HCT116 (cell line): ENCODE data around the gene PLA2G4B. TPM values are rescaled to one million over a fixed set of nuclear protein-coding genes. Genes with fewer than 3 reads are reported as not detected.

ENCODE experiments used
- ATAC-seq: fragments of 200-7000 bp; cut with Tn5 transposase; 2 replicates; pipeline ENCODE4 v1.9.1; 2020; ENCODE audit warnings: mild to moderate bottlenecking, moderate library complexity
- BruUV-seq: library from RNA; stranded (reverse); fragments of 400-500 nt; replicated peaks from 2 replicates; lab custom pipeline; 2021; lab: Mats Ljungman, UMichigan
- CTCF ChIA-PET: fragments of 300-600 bp; sonication (Branson Sonifier 250); formaldehyde crosslinking; loops from one replicate; lab custom pipeline; 2021; ENCODE audit warnings: antibody characterized with exemption; lab: Charles Lee
- POLR2A ChIA-PET: fragments of 300-600, 350-600 bp; sonication (Branson Sonifier 250); formaldehyde crosslinking; loops from one replicate; lab custom pipeline; 2021; ENCODE audit warnings: antibody characterized with exemption; lab: Charles Lee
- RAD21 ChIA-PET, 2 experiments: fragments of 300-600 bp; sonication (Branson Sonifier 250); formaldehyde crosslinking; loops; one replicate each; lab custom pipeline; 2023; ENCODE audit warnings: low total read pairs in 2 of 2; ENCODE audit not compliant: uncharacterized antibody in 2 of 2, unreplicated experiment in 2 of 2, low non-redundant PET in 1 of 2; lab: Charles Lee
- DNase-seq: peaks from one replicate; pipeline ENCODE4 v3.0.0-alpha.2; 2010; ENCODE audit warnings: low read depth, low spot score
- H2AFZ ChIP-seq: fragments of 200-600 bp; shearing (Covaris generic), sonication (generic); 2 replicates; pipeline ENCODE4 v1.6.1; 2017; ENCODE audit warnings: low read depth, mixed run types, mixed read lengths, antibody characterized with exemption, low read length; ENCODE audit not compliant: poor library complexity, severe bottlenecking
- H3K27ac ChIP-seq: 2 replicates; pipeline ENCODE4 v1.5.1; 2012; ENCODE audit warnings: low read depth, low read length
- H3K27me3 ChIP-seq: fragments of 200-600 bp; sonication (generic); 2 replicates; pipeline ENCODE4 v1.6.1; 2016; ENCODE audit warnings: mixed run types, low read length, mixed read lengths; ENCODE audit not compliant: insufficient read depth
- H3K36me3 ChIP-seq, 2 experiments: fragments of 200-500 bp in 1 of 2; fragments of 200-600 bp in 1 of 2; sonication (Bioruptor generic) in 1 of 2; sonication (generic) in 1 of 2; 2 replicates each; pipeline versions ENCODE4 v1.5.1 to v1.6.1; 2014 to 2016; ENCODE audit warnings: low read length in 2 of 2, inconsistent platforms in 1 of 2, mixed read lengths in 1 of 2, mixed run types in 1 of 2; ENCODE audit not compliant: insufficient read depth in 2 of 2, control insufficient read depth in 1 of 2
- H3K4me1 ChIP-seq, 2 experiments: fragments of 200-600 bp in 1 of 2; sonication (generic) in 1 of 2; 2 replicates each; pipeline versions ENCODE4 v1.5.1 to v1.6.1; 2012 to 2017; ENCODE audit warnings: low read length in 2 of 2, inconsistent platforms in 1 of 2, mild to moderate bottlenecking in 1 of 2, mixed read lengths in 1 of 2, mixed run types in 1 of 2, moderate library complexity in 1 of 2; ENCODE audit not compliant: insufficient read depth in 2 of 2, control insufficient read depth in 1 of 2
- H3K4me2 ChIP-seq: fragments of 200-600 bp; sonication (generic); 2 replicates; pipeline ENCODE4 v1.6.1; 2017; ENCODE audit warnings: mixed run types, low read length, mixed read lengths
- H3K4me3 ChIP-seq, 2 experiments: fragments of 200-600 bp in 1 of 2; sonication (generic) in 1 of 2; replicated peaks in 1 of 2; 2 replicates each; pipeline ENCODE4 v1.5.1; 2011 to 2016; ENCODE audit warnings: low read length in 2 of 2, control low read depth in 1 of 2, low read depth in 1 of 2, mild to moderate bottlenecking in 1 of 2, mixed read lengths in 1 of 2, mixed run types in 1 of 2
- H3K79me2 ChIP-seq: fragments of 200-600 bp; sonication (generic); 2 replicates; pipeline ENCODE4 v1.6.1; 2017; ENCODE audit warnings: mild to moderate bottlenecking, mixed run types, low read length, moderate library complexity, mixed read lengths; ENCODE audit not compliant: insufficient read depth
- H3K9ac ChIP-seq: fragments of 200-600 bp; sonication (generic); 2 replicates; pipeline ENCODE4 v1.6.1; 2016; ENCODE audit warnings: low read length, mixed read lengths
- H3K9me2 ChIP-seq: fragments of 200-600 bp; sonication (generic), shearing (Covaris generic); 2 replicates; pipeline ENCODE4 v1.6.1; 2017; ENCODE audit warnings: mixed run types, mild to moderate bottlenecking, moderate library complexity; ENCODE audit not compliant: insufficient read depth
- H3K9me3 ChIP-seq, 2 experiments: fragments of 200-500 bp in 1 of 2; fragments of 200-600 bp in 1 of 2; sonication (Bioruptor generic) in 1 of 2; sonication (generic) in 1 of 2; 2 replicates each; pipeline ENCODE4 v1.6.1; 2014 to 2017; ENCODE audit warnings: low read length in 2 of 2, mixed read lengths in 2 of 2, inconsistent platforms in 1 of 2, low read depth in 1 of 2, mild to moderate bottlenecking in 1 of 2, mixed run types in 1 of 2, moderate library complexity in 1 of 2; ENCODE audit not compliant: control insufficient read depth in 1 of 2, insufficient read depth in 1 of 2
- H4K20me1 ChIP-seq: fragments of 200-600 bp; sonication (generic), shearing (Covaris generic); 2 replicates; pipeline ENCODE4 v1.6.1; 2017; ENCODE audit warnings: mixed run types, mild to moderate bottlenecking, moderate library complexity; ENCODE audit not compliant: insufficient read depth
- CBX3 ChIP-seq: IDR thresholded peaks from 2 replicates; pipeline ENCODE4 v1.6.1; 2012; ENCODE audit warnings: low read depth
- CEBPB ChIP-seq: IDR thresholded peaks from 2 replicates; pipeline ENCODE4 v1.6.1; 2012; ENCODE audit warnings: low read depth
- CTCF ChIP-seq, 3 experiments: fragments of 200-600 bp in 1 of 3; sonication (generic) in 1 of 3; IDR thresholded peaks in 2 of 3; conservative IDR thresholded peaks in 1 of 3; 2 replicates each; pipeline ENCODE4 v1.5.1; 2012 to 2017; ENCODE audit warnings: low read depth in 2 of 3, low read length in 2 of 3, antibody characterized with exemption in 1 of 3, borderline replicate concordance in 1 of 3, control low read depth in 1 of 3, mild to moderate bottlenecking in 1 of 3, mixed read lengths in 1 of 3, mixed run types in 1 of 3, moderate library complexity in 1 of 3; ENCODE audit not compliant: insufficient read depth in 1 of 3
- EGR1 ChIP-seq: IDR thresholded peaks from 2 replicates; pipeline ENCODE4 v1.6.1; 2012; ENCODE audit warnings: low read depth
- ELF1 ChIP-seq: IDR thresholded peaks from 2 replicates; pipeline ENCODE4 v1.6.1; 2012; ENCODE audit warnings: low read depth, borderline replicate concordance
- EZH2 ChIP-seq: fragments of 200-600 bp; sonication (generic); IDR thresholded peaks from 2 replicates; pipeline ENCODE4 v1.6.1; 2017; ENCODE audit warnings: antibody characterized with exemption, mixed run types
- EZH2phosphoT487 ChIP-seq: fragments of 200-600 bp; IDR thresholded peaks from 2 replicates; pipeline ENCODE4 v1.6.1; 2018; ENCODE audit warnings: antibody characterized with exemption, borderline replicate concordance
- JUND ChIP-seq: IDR thresholded peaks from 2 replicates; pipeline ENCODE4 v1.6.1; 2012
- SIN3A ChIP-seq: IDR thresholded peaks from 2 replicates; pipeline ENCODE4 v1.6.1; 2012; ENCODE audit warnings: low read depth
- SRF ChIP-seq: IDR thresholded peaks from 2 replicates; pipeline ENCODE4 v1.6.1; 2012; ENCODE audit warnings: low read depth
- ZBTB33 ChIP-seq: IDR thresholded peaks from 2 replicates; pipeline ENCODE4 v1.6.1; 2011; ENCODE audit warnings: mild to moderate bottlenecking, low read length, moderate library complexity; ENCODE audit not compliant: insufficient replicate concordance; ENCODE audit errors: extremely low read depth
- ZFX ChIP-seq: fragments of 450-650 bp; IDR thresholded peaks from 2 replicates; pipeline ENCODE4 v1.6.1; 2017
- intact Hi-C: fragments of 100-400 bp; cut with micrococcal nuclease; formaldehyde crosslinking; loops from 2 replicates; pipeline ENCODE4 v1.10.0; 2022
- total RNA-seq: library from RNA; stranded (reverse); gene quantifications from one replicate; pipeline ENCODE4 v1.2.1, GENCODE V29; 2021; ENCODE audit not compliant: unreplicated experiment

The PLA2G4B gene
- total RNA-seq, 1 experiment from 2014 or later = 4.7 TPM

DNA sequence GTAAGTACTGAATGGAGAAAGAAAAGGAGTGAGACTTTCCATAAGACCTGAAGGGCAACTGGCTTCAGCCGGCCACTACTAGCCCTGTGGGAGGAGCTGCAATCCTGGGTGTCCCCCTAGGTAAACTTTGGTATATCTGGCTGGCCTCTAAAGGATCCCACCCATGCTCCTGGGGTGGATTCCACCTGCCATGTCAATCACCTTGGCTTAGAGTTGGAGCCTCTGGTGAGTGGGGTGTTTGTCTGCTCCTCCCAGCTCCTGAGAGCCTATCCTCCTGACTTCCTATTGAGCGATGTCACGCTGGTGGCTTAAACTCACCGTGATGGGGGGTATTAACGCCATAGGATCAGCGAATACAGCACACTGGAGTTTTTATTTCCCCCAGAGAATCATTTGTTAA lies 52.6 kb downstream of the PLA2G4B start:
- Histone ChIP-seq H3K9me3 (no peaks in the 10 kb centered on the region), H3K27ac (no peak overlapping the region), H3K36me3 (no peaks in the 10 kb centered on the region), H3K4me2 (no peak overlapping the region), H3K79me2 (no peaks in the 10 kb centered on the region), H3K9ac (no peak overlapping the region), H3K4me3 (no peak overlapping the region), H2AFZ (no peak overlapping the region), H4K20me1 (no peaks in the 10 kb centered on the region), H3K9me2 (no peaks in the 10 kb centered on the region), H3K27me3 (no peaks in the 10 kb centered on the region), H3K4me1 (peaks cover 27 to 30% of the 10 kb centered on the region in 2 experiments)
- no peak for DNase-seq
- no TSS peak for BruUV-seq
- TF ChIP-seq ELF1 = no peak
- no peak for TF ChIP-seq CBX3
- TF ChIP-seq ZBTB33 = no peak
- TF ChIP-seq SIN3A = no peak
- TF ChIP-seq EZH2 = no peak
- no peak for TF ChIP-seq EGR1
- no peak for TF ChIP-seq CEBPB
- TF ChIP-seq ZFX = no peak
- no peak for TF ChIP-seq SRF
- no peak for TF ChIP-seq JUND
- no peak for TF ChIP-seq EZH2phosphoT487
- TF ChIP-seq CTCF (IDR thresholded peaks at IDR 0.05 in 2 of 3, conservative IDR thresholded peaks at IDR 0.05 in 1 of 3; ENCODE audit: borderline replicate concordance in 1 of 3, insufficient read depth in 1 of 3, low read depth in 2 of 3, low read length in 2 of 3) = no peak
- ChIA-PET CTCF (no interaction called here), POLR2A (no interaction called here), RAD21 (no interaction called here)
- no peak for ATAC-seq
- intact Hi-C loops = no loop called here
